ENCODE results near the gene AURKA. TPM values are rescaled to one million over a fixed set of nuclear protein-coding genes. Genes with fewer than 3 reads are reported as not detected.

AURKA gene
- total and polyA plus RNA-seq, 4 donors = 0.88 to 41.6 (median 2.7) TPM

DNA sequence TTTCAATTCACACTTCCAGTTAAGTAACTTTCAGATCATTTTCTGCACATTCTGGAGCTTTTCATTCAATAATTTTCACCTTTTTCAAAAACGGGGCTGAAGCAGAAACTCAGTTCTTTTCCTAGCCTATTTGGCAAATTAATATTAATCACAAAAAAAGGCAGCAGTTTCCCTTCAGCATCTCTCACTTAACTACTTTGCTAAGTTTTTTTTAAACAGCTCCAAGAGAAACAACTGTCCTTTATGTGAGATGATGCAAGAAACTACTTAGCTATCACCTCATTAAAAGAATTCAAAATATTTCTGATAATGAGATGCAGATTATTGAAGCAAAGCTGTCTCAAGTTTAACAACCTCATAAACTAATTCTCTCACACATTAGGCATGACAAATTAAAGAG lies 31.9 kb upstream of the AURKA start:
- DNase-seq (ENCODE audit: low spot score) = no peak
- Histone ChIP-seq H3K36me3 (ENCODE audit: control insufficient read depth in 4 of 4, insufficient read depth in 3 of 4, low read depth in 1 of 4, low read length in 3 of 4) (no peaks in the 10 kb centered on the region), H3K4me3 (ENCODE audit: low read depth in 1 of 3, low read length in 3 of 3) (no peak overlapping the region), H3K9ac (ENCODE audit: low read depth in 1 of 2, low read length in 2 of 2) (no peak overlapping the region), H3K27me3 (ENCODE audit: control insufficient read depth in 4 of 4, insufficient read depth in 4 of 4, low read length in 3 of 4) (no peaks in the 10 kb centered on the region), H3K27ac (ENCODE audit: low read depth in 1 of 2, low read length in 2 of 2) (no peak overlapping the region), H3K9me3 (ENCODE audit: control insufficient read depth in 4 of 4, low read length in 3 of 4) (no peaks in the 10 kb centered on the region), H3K4me1 (ENCODE audit: control insufficient read depth in 4 of 4, insufficient read depth in 4 of 4, low read length in 3 of 4) (peaks cover 0 to 3% (median 1%) of the 10 kb centered on the region in 4 donors)
- no peak for TF ChIP-seq HNF4G (IDR thresholded peaks at IDR 0.05)
- TF ChIP-seq RAD21 (IDR thresholded peaks at IDR 0.05) = no peak
- TF ChIP-seq, protein P1, sequence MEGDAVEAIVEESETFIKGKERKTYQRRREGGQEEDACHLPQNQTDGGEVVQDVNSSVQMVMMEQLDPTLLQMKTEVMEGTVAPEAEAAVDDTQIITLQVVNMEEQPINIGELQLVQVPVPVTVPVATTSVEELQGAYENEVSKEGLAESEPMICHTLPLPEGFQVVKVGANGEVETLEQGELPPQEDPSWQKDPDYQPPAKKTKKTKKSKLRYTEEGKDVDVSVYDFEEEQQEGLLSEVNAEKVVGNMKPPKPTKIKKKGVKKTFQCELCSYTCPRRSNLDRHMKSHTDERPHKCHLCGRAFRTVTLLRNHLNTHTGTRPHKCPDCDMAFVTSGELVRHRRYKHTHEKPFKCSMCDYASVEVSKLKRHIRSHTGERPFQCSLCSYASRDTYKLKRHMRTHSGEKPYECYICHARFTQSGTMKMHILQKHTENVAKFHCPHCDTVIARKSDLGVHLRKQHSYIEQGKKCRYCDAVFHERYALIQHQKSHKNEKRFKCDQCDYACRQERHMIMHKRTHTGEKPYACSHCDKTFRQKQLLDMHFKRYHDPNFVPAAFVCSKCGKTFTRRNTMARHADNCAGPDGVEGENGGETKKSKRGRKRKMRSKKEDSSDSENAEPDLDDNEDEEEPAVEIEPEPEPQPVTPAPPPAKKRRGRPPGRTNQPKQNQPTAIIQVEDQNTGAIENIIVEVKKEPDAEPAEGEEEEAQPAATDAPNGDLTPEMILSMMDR (IDR thresholded peaks at IDR 0.05; ENCODE audit: low read depth, low read length, missing input control) = no peak
- no peak for TF ChIP-seq YY1 (IDR thresholded peaks at IDR 0.05)
- no peak for TF ChIP-seq TAF1 (conservative IDR thresholded peaks at IDR 0.05)
- TF ChIP-seq, protein P2, sequence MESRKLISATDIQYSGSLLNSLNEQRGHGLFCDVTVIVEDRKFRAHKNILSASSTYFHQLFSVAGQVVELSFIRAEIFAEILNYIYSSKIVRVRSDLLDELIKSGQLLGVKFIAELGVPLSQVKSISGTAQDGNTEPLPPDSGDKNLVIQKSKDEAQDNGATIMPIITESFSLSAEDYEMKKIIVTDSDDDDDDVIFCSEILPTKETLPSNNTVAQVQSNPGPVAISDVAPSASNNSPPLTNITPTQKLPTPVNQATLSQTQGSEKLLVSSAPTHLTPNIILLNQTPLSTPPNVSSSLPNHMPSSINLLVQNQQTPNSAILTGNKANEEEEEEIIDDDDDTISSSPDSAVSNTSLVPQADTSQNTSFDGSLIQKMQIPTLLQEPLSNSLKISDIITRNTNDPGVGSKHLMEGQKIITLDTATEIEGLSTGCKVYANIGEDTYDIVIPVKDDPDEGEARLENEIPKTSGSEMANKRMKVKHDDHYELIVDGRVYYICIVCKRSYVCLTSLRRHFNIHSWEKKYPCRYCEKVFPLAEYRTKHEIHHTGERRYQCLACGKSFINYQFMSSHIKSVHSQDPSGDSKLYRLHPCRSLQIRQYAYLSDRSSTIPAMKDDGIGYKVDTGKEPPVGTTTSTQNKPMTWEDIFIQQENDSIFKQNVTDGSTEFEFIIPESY (IDR thresholded peaks at IDR 0.05) = no peak
- TF ChIP-seq EGR1 (IDR thresholded peaks at IDR 0.05; ENCODE audit: low read depth in 2 of 2) = no peak
- TF ChIP-seq FOXA2 (IDR thresholded peaks at IDR 0.05) = no peak
- TF ChIP-seq, protein P3, sequence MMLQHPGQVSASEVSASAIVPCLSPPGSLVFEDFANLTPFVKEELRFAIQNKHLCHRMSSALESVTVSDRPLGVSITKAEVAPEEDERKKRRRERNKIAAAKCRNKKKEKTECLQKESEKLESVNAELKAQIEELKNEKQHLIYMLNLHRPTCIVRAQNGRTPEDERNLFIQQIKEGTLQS (IDR thresholded peaks at IDR 0.05) = no peak
- TF ChIP-seq NR2F2 (IDR thresholded peaks at IDR 0.05) = no peak
- no peak for TF ChIP-seq GABPA (IDR thresholded peaks at IDR 0.05 in 1 of 2, conservative IDR thresholded peaks at IDR 0.05 in 1 of 2)
- TF ChIP-seq HNF4A (conservative IDR thresholded peaks at IDR 0.05) = no peak
- no peak for TF ChIP-seq RXRA (IDR thresholded peaks at IDR 0.05)
- TF ChIP-seq SP1 (IDR thresholded peaks at IDR 0.05) = no peak
- TF ChIP-seq MAX (IDR thresholded peaks at IDR 0.05) = no peak
- no peak for TF ChIP-seq FOXA1 (IDR thresholded peaks at IDR 0.05)
- no peak for TF ChIP-seq JUND (IDR thresholded peaks at IDR 0.05)
- TF ChIP-seq REST (IDR thresholded peaks at IDR 0.05) = no peak
- WGBS = 79% methylated on average over 1 of the region's 1 CpG

Data from liver (tissue), 9 donors.